ENCODE data around the gene PRMT9.

The PRMT9 gene

DNA sequence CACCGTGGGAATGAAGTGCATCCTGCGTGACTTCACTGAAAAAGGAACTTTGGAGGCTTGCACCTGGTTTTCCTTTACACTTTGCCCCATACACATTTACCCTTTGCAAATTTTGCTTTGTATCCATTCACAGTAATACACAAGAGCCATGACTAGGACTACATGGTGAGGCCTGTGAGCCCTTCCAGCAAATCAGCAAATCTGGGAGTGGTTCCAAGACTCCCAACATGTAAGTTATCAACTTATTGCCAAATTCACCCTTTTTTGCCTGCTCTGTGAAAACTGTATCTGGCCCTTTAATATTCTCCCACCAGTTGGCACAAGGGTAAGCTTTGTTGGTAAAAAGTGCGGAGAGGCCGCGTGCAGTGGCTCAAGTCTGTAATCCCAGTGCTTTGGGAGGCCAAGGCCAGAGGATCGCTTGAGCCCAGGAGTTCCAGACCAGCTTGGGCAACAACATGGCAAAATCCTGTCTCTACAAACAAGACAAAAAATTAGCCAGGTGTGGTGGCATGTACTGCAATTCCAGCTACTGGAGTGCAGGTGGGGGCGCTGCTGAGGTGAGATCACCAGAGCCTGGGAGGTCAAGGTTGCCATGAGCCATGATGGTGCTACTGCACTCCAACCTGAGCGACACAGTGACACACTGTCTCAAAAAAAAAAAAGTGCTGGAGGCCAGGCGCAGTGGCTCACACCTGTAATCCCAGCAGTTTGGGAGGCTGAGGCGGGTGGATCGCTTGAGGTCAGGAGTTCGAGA, 5.0 kb downstream of the PRMT9 start:
- no peak for DNase-seq

DNA sequence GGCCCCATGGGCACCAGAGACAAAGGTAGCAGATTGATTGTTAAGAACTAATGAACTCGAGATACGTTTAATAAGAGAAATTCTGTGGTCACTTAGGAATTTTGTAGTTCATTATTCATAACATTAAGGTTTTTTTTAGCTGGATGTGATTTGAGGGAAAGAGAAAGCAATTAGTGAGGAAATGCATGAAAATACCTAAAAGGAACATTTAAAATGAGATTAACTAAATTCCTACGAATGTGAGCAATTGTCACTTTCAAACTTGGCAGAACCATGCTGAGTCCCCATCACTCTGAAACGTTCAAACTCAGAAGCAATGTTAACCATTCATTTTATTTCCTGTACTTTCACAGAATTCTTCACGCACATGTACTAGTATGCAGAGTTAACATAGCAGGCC, 5.9 kb downstream of the PRMT9 start:
- no peak for DNase-seq

DNA sequence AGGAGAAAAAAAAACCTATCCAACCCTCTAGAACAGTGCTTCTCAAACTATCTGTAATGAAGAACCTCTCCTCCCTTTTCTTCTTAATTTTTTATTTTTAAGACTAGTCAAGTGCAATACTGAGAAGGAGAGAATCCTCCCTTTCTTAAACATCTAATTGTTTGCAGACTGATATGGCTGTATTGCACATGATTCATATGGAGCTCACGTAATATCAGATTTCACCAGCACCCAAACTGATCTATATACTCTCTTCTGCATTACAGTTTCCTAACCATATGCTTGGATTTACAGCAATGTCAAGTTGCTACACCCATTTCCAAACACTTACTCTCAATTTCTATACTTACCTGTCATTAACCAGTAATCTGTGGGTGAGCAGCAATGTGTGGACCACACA, 9.5 kb downstream of the PRMT9 start:
- DNase-seq: peak; percentile 4

DNA sequence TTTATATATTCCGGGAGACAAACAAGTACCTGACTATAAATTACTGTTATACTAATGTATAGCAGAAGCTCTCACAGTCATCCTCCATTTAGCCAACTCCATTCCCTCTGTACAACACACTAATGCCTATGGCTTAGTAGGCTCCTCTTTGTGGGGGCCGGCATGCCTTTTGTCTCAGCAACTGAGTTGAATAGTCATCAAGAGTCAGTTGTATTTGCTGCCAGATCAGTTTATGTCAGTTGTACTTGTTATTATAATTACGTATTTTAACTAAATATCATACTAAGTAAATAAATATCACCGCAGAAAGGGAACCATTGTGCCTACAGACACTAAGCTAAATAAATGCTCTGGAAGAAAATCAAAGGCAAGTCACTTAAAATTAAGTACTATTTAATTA, 9.9 kb downstream of the PRMT9 start:
- no peak for DNase-seq

DNA sequence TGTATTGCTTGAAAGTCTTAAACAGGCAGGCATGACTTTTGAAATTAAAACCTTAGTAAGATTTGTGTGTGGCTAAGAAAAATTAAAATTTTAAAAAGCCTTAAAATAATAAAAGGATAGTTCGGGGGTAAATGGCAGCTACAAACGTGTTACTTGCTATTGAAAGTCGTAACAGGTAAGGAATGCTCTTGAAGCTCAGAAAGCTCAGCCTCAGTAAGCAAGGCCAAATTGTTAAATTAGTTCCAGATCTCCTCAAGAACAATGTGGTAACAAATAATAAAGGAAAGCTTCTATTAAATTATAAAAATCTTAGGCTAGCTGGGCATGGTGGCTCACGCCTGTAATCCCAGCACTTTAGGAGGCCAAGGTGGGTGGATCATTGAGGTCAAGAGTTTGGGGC, 25.5 kb downstream of the PRMT9 start:
- DNase-seq: no peak

DNA sequence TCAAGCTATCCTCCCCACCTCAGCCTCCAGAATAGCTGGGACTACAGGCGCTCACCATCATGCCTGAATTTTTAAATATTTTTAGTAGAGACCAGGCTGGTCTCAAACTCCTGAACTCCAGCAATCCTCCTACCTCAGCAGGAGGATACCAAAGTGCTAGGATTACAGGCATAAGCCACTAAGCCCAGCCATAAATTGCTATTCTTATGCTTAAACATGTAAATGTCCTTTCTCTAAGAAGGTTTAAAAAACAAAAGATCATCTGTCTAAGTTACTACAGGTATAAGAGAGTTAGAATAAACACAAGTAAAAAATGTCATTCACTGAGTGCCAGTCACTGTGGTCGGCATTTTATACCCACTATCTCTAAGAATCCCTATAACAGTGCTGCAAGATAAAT, 28.3 kb downstream of the PRMT9 start:
- DNase-seq: no peak

DNA sequence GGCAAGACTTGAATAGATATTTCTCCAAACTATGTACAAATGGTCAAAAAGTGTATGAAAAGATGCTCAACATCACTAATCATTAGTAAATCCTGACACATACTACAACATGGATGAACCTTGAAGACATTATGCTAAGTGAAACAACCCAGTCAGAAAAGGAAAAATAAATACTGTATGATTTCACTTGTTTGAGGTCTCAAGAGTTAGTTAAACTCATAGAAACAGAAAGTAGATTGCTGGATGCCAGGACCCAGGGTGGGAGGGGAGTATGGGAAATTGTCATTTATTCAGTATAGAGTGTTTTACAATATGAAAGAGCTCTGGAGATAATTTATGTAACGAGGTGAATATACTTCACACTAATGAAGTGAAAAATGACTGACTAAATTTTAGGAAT, 32.4 kb downstream of the PRMT9 start:
- no peak for DNase-seq

DNA sequence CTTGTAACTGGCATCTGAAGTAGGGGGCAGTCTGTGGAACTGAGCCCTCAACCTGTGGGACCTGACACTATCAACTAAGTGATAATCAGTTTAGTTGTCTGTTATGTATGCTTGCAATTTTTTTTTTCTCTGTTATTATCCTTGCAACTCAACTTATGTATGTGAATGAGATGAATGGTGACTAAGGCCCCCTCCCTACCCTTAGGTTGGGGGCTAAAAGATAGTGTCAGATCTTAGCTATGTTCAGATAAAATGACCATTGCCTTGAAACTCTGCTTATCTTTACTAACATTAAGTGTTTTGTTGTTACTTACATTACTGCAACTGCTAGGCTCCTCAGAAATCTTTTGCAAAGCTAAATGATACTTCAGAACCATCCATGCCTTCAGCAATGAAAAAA, 35.3 kb downstream of the PRMT9 start:
- no peak for DNase-seq

DNA sequence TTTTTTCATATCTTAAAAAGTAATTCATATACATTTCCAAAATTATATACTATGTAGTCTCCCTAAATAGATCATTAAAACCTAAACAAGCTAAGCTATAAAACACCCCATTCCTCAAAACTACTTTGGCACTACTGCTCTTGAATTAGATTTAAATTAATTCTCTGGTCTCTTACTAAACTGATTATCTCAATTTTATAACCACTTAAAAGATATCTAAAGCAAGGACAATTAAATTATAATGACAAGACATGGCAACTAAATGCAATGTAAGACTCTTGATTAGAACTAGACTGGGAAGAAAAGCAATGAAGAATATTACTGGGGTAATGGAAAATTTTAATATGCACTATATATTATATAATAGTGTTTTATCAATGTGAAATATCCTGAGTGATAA, 38.9 kb downstream of the PRMT9 start:
- DNase-seq: no peak

DNA sequence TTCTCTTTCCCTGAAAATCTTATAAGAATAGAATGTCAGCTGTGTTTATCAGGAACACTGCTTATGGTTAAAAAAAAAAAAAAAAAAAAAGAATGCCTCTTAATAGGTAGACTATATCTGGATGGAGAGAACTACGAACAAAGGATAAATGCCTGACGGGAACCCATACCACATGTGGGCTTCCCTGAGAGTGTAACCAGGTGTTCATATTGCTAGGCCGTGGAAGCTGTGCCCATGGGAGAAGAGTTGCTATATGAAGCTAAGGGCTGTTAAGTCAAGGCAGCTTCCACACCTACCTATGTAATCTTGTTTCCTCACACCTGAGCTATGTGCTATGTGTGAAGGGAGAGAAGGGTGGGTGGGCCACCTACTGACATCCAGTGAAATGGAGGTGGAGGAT, 39.5 kb downstream of the PRMT9 start:
- DNase-seq: no peak

DNA sequence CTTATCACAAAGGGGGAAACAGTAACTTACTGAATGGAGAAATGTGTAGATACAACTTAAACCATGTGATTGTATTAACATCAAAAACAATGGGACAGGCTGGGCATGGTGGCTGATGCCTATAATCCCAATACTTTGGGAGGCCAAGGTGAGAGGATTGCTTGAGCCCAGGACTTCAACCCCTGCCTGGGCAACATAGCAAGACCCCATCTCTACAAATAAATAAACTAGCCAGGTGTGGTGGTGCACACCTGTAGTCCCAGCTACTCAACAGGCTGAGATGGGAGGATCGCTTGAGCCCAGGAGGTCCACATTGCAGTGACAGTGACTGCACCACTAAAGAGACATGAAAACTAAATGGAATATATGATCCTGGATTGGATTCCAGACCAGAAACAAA, 40.3 kb downstream of the PRMT9 start:
- no peak for DNase-seq

DNA sequence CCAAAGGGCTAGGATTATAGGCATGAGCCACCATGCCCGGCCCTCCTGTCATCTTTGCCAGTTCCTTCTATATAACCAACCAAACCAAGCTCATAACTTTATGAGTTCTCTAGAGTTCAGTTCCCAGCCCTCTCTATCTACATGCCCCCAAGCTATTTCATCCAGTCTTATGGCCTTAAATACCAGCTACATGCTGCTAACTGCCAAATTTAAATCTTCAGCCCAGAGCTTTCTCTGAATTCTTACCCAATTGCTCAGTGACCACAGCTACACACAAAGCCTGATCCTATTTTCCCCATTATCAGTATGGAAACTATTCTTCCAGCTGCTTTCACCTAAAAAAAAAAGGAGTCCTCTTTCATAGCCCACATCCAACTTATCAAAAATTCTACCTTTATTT, 43.6 kb downstream of the PRMT9 start:
- peak; percentile 32 for DNase-seq

DNA sequence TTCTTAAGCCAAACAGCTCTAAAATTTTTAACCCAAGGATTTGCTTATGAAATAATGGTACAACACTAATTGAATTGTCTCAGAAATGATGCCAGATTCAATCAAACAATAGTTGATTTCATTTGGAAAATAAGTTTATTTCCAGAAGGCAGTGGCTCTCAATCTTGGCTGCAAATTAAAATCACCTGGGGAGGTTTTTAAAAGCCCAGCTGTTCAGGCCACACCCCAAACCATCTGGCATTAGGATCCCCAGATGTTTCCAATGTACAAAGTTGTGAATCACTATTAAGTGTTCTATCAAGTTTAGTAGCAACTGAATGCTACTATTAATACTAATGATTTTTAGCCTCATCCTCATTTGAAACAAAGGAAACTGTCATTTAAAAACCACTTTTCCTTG, 44.6 kb downstream of the PRMT9 start:
- DNase-seq: no peak

DNA sequence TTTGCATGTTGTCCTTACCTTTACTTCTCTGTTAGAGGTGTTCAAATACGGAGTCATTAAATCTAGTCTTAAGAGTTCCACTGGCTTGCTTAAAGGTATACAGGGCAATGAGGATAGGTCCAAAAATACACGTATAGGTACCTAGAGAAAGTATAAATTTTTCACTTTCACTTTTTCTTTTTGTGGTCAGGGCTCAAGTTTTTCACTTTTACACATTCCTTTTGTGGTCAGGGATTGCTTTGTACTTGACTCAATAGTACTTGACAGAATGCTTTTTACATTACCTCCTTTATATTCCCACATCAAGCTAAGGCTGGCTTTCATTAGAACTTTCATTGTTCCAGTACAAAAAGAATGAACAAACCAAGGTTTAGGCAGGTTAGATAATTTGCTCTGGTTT, 45.0 kb downstream of the PRMT9 start:
- no peak for DNase-seq

DNA sequence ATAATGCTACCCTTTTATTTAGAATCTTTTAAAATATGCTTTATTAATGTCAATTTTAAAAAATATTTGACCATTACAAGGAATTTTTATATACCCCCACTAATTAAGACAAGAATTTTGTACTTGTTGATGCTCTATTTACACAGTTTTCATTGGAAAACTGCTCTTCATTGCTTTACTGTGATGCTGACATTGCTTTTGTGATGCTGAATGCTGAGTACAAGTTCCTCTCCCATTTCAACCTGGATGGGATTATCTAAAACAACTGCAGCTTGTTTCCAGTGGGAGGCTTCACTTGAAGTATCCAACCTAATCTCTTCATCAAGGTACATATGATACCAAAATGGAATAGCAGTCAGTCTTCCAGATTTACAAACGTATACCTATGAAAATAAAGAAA, 45.6 kb downstream of the PRMT9 start:
- no peak for DNase-seq

DNA sequence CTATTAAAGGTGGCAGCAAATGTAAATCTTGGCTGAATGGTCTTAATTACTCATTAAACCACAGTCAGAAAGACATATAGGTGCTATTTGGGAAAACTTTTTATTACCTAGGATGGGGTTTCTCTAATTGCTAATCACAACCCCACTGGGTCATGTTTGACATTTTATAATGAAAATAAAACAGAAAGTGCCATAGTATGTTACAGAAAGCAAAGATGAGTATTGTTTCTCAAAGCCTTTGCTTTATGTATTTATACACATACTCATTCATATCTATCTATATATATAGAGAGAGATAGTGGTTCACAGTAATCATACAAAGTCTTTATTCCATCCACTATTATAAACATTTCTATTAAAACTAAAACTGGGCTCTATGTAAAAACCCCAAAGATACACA, 48.6 kb downstream of the PRMT9 start:
- DNase-seq: no peak

DNA sequence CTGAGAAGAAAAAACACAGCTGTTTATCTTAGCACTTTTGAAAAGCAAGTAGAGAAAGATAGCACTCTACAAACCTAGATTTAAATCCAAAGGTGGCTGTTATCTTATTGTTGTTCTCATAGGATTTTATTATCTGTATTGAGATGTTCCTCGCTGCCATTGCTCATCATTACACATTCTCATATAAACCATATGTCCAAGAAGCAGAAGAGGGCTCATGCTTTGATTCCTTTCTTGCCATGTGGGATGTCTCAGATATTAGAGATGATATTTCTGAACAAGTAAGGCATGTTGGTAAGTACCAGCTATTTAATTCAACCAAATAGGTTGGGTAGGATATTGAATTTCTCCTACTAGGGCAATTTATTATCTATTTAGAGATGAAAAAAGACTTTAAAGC, 50.3 kb downstream of the PRMT9 start:
- no peak for DNase-seq

DNA sequence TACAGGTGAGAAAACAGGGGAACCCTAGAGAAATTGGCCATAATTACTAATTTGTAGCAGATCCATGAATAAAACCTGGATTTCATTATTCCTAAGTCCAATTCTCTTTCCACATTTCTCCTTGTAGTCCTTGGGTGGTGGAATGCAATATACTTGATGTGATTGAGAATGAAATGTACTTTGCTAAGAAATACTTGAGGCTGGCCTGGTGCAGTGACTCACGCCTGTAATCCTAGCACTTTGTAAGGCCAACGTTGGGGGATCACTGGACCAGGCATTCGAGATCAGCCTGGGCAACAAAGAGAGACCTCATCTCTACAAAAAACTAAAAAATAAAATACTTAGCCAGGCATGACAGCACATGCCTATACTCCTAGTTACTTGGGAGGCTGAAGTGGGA, 50.9 kb downstream of the PRMT9 start:
- DNase-seq: peak; percentile 23

DNA sequence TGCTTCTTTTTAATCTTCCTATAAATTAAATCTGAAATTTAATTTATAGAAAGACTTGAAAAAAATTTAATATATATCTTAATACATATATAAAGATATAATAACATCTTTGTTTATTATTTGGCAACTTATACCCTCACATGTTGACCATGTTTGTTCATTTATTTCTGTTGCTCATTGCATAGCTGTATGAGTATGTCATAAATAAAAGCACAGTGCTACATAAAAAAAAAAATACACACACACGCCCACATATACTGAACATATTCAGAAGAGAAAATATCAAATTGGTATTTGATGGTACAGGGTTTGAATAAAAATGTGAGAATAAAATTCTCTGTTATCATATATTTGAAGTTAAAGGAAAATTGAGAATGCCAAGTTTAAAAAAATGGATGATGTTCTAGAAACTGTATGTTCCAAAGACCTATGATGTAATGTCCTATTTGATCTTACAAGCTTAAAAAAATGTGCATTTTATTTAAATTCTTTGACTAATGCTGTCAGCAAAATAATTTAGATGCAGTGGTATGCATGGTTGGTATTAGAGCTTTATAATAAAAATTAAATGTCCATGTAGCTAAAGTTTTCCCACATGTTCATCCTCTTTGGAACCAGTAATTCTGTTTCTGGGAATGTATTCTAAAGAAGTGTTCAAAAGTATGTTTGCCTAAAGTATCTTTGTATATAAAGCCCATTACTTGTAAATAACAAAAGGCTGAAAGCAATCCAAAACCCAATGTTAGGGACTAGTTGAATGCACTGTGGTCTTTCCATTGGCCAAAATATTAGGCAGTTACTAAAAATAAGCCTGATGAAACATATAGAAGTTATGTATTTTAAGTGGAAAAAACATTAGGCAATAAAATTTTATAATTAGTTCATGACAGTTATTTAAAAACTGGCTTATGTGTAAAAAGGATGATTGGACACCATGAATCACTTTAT, 53.9 kb downstream of the PRMT9 start:
- no peak for DNase-seq

DNA sequence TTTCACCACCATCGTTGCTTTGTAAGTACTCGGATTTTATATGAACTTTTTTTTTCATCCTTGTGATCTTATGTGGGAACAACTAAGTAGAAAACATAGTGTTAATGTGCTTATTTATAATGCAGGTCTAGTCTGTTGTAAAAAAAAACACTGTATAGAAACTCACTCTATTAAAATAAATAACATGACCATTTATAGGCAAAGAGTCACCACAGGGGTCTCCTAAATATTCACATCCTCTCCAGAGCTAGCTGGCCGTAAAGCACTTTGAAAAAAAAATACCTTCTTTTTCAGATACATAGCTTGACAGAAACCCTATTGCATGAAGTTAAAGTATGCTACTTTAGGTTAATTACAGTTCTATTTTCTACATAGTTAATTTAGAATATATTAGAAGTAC, 55.5 kb downstream of the PRMT9 start:
- DNase-seq: no peak

DNA sequence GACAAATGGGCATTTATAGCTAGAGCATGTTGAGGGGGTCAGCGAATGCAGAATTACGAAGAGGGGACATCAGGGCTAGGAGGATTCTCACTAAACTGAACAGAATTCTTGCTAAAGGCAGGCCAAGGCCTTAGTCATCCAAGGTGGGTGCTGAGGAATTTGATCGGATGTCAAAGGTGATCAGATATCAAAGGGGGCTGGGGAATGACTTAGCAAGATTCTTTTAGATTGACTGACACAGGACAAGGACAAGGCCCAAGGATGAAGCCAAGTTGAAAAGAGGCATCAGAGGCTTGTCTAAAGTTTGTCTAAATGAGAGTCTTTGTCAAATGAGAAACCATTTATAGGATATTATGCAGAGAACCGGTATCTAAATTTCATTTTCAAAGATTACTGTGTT, 57.1 kb downstream of the PRMT9 start:
- DNase-seq: no peak

DNA sequence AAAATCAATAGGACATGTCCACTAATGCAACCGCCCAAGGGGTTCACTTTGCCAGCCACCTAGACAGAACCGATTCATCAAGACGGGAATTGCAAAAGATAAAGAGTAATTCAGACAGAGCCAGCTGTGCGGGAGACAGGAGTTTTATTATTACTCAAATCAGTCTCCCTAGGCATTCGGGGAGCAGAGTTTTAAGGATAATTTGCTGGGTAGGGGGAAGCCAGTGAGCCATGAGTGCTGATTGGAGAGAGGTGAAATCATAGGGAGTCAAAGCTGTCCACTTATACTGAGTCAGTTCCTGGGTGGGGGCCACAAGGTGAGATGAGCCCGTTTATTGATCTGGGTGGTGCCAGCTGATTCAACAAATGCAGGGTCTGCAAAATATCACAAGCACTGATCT, 58.2 kb downstream of the PRMT9 start:
- no peak for DNase-seq

DNA sequence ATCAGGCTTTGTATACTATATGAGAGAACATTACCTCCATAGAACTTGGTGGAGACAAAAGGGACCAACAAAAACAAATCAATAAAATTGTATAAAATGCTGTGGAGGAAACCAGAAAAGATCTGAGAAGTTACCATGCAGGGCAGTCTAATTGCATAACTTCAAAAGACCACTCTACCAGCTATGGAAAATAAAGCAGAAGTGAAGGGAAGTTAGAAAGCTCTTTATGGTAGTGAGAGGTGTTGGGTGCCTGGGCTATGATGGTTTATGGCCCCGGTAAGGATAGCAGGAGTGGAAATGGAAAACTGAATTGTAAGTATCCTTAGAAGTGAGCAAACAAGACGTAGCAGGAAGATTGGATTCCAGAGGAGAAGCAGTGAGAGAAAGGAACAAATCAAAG, 63.6 kb downstream of the PRMT9 start:
- no peak for DNase-seq

Measured in amniotic stem cell (primary cell).